ENCODE results near the gene TSSK1B.

DNA sequence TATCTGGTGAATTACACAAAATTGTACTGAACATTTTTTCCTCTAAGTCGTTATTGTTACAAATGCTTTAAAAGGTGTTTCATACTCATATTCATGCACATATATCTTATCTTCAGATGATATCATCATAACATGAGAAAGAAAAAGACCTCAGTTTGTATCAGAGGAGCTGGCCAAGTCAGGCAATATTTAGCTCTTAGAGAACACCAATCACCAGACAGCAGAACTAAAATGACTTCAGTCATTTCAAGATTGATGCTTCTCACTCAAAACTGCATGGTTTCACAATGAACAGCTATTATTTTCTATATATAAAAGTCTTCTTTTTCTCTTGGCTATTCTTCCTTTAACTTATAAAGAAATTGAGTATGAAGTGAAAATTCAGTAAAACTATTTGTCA, 44.6 kb downstream of the TSSK1B start:
- TF ChIP-seq POLR2AphosphoS5 (IDR thresholded peaks at IDR 0.05; ENCODE audit: low read depth, low read length), result no peak
- no peak for TF ChIP-seq POLR2A (IDR thresholded peaks at IDR 0.05; ENCODE audit: low read depth, low read length)

Measured in GM12892 (cell line).